ENCODE results near the gene RBM19.

Gene RBM19

GRCh38 chr12:113850309-113851056 is 115.6 kb downstream of the RBM19 start:
- DNase-seq, result no peak

GRCh38 chr12:113847856-113848255 is 118.3 kb downstream of the RBM19 start:
- no peak for DNase-seq

- DNase-seq, result no peak
Measured at GRCh38 chr12:113846883-113847755, 119.0 kb downstream of the RBM19 start.

GRCh38 chr12:113845900-113846674 is 120.0 kb downstream of the RBM19 start:
- DNase-seq, result no peak

- no peak for DNase-seq
Measured at GRCh38 chr12:113844495-113845210, 121.5 kb downstream of the RBM19 start.

- DNase-seq, result no peak
Measured at GRCh38 chr12:113842699-113843098, 123.4 kb downstream of the RBM19 start.

- DNase-seq, result no peak
Measured at GRCh38 chr12:113841786-113842185, 124.3 kb downstream of the RBM19 start.

- DNase-seq, result no peak
Measured at GRCh38 chr12:113840401-113841042, 125.6 kb downstream of the RBM19 start.

- no peak for DNase-seq
Measured at GRCh38 chr12:113838896-113839295, 127.2 kb downstream of the RBM19 start.

- no peak for DNase-seq
Measured at GRCh38 chr12:113837528-113838296, 128.4 kb downstream of the RBM19 start.

GRCh38 chr12:113837084-113837483 is 129.0 kb downstream of the RBM19 start:
- no peak for DNase-seq

GRCh38 chr12:113835896-113836295 is 130.2 kb downstream of the RBM19 start:
- no peak for DNase-seq

GRCh38 chr12:113835433-113835832 is 130.7 kb downstream of the RBM19 start:
- no peak for DNase-seq

- DNase-seq, result no peak
Measured at GRCh38 chr12:113833422-113833821, 132.7 kb downstream of the RBM19 start.

GRCh38 chr12:113831476-113831875 is 134.6 kb downstream of the RBM19 start:
- DNase-seq, result no peak

GRCh38 chr12:113831016-113831415 is 135.1 kb downstream of the RBM19 start:
- DNase-seq, result no peak

GRCh38 chr12:113829212-113829611 is 136.9 kb downstream of the RBM19 start:
- no peak for DNase-seq

GRCh38 chr12:113827539-113828114 is 138.5 kb downstream of the RBM19 start:
- DNase-seq, result no peak

GRCh38 chr12:113826805-113827538 is 139.2 kb downstream of the RBM19 start:
- no peak for DNase-seq

- DNase-seq, result no peak
Measured at GRCh38 chr12:113825705-113826104, 140.4 kb downstream of the RBM19 start.
